Stimulated activated CD4-positive, alpha-beta T cell treated with anti-CD3 and anti-CD28 coated beads, Interleukin-15, amount 100 ng/mL, for 1 hour (primary cell): ENCODE measurements around the gene GALNT18.

Source experiments
- DNase-seq, 2 donors: peaks; one replicate each; pipeline ENCODE4 v3.0.0-alpha.2; 2020; ENCODE audit warnings: low read depth in 1 of 2, low spot score in 1 of 2

GALNT18 gene

GRCh38 chr11:11588243-11588642 is 33.6 kb downstream of the GALNT18 start:
- no peak for DNase-seq

- no peak for DNase-seq
Measured at GRCh38 chr11:11587122-11587521, 34.7 kb downstream of the GALNT18 start.

- no peak for DNase-seq
Measured at GRCh38 chr11:11586465-11586864, 35.3 kb downstream of the GALNT18 start.

GRCh38 chr11:11584937-11585336 is 36.9 kb downstream of the GALNT18 start:
- DNase-seq: no peak

- DNase-seq: no peak
Measured at GRCh38 chr11:11584530-11584810, 37.3 kb downstream of the GALNT18 start.

GRCh38 chr11:11583801-11584529 is 37.8 kb downstream of the GALNT18 start:
- DNase-seq: no peak

GRCh38 chr11:11582011-11582701 is 39.6 kb downstream of the GALNT18 start:
- no peak for DNase-seq

GRCh38 chr11:11581481-11581880 is 40.3 kb downstream of the GALNT18 start:
- no peak for DNase-seq

- DNase-seq: no peak
Measured at GRCh38 chr11:11580841-11581411, 40.9 kb downstream of the GALNT18 start.

- DNase-seq: no peak
Measured at GRCh38 chr11:11580012-11580411, 41.8 kb downstream of the GALNT18 start.

- no peak for DNase-seq
Measured at GRCh38 chr11:11579012-11579988, 42.5 kb downstream of the GALNT18 start.

GRCh38 chr11:11577932-11578911 is 43.6 kb downstream of the GALNT18 start:
- no peak for DNase-seq

- no peak for DNase-seq
Measured at GRCh38 chr11:11577251-11577855, 44.5 kb downstream of the GALNT18 start.

GRCh38 chr11:11574373-11575287 is 47.2 kb downstream of the GALNT18 start:
- no peak for DNase-seq

GRCh38 chr11:11572386-11572785 is 49.4 kb downstream of the GALNT18 start:
- DNase-seq: no peak

- no peak for DNase-seq
Measured at GRCh38 chr11:11571893-11572292, 49.9 kb downstream of the GALNT18 start.

GRCh38 chr11:11570823-11571222 is 51.0 kb downstream of the GALNT18 start:
- DNase-seq: no peak

- no peak for DNase-seq
Measured at GRCh38 chr11:11569936-11570491, 51.8 kb downstream of the GALNT18 start.
